GM10847 (cell line): Measurements from ENCODE around the gene CEBPG.

ENCODE experiments used
- POLR2A ChIP-seq: IDR thresholded peaks from 2 replicates; pipeline ENCODE4 v1.6.1; 2011; ENCODE audit not compliant: insufficient read length; ENCODE audit errors: extremely low read depth

The CEBPG gene

GRCh38 chr19:33412601-33413425 lies 39.3 kb downstream of the CEBPG start:
- TF ChIP-seq POLR2A: no peak

- TF ChIP-seq POLR2A: no peak
Observed at GRCh38 chr19:33413426-33413725, 39.9 kb downstream of the CEBPG start.

- TF ChIP-seq POLR2A: no peak
Observed at GRCh38 chr19:33413868-33414666, 40.6 kb downstream of the CEBPG start.

- TF ChIP-seq POLR2A: no peak
Observed at GRCh38 chr19:33414667-33415605, 41.4 kb downstream of the CEBPG start.

GRCh38 chr19:33416307-33417215 lies 43.1 kb downstream of the CEBPG start:
- no peak for TF ChIP-seq POLR2A

- no peak for TF ChIP-seq POLR2A
Observed at GRCh38 chr19:33417751-33418150, 44.2 kb downstream of the CEBPG start.

GRCh38 chr19:33418461-33418860 lies 45.0 kb downstream of the CEBPG start:
- no peak for TF ChIP-seq POLR2A

- no peak for TF ChIP-seq POLR2A
Observed at GRCh38 chr19:33418871-33419787, 45.6 kb downstream of the CEBPG start.

GRCh38 chr19:33419788-33420130 lies 46.2 kb downstream of the CEBPG start:
- no peak for TF ChIP-seq POLR2A

- TF ChIP-seq POLR2A: no peak
Observed at GRCh38 chr19:33420821-33421220, 47.3 kb downstream of the CEBPG start.

GRCh38 chr19:33421368-33421767 lies 47.9 kb downstream of the CEBPG start:
- TF ChIP-seq POLR2A: no peak

GRCh38 chr19:33422369-33423180 lies 49.1 kb downstream of the CEBPG start:
- no peak for TF ChIP-seq POLR2A

- no peak for TF ChIP-seq POLR2A
Observed at GRCh38 chr19:33424181-33424580, 50.7 kb downstream of the CEBPG start.
